ENCODE measurements around the gene TGM1.

TGM1 gene

DNA sequence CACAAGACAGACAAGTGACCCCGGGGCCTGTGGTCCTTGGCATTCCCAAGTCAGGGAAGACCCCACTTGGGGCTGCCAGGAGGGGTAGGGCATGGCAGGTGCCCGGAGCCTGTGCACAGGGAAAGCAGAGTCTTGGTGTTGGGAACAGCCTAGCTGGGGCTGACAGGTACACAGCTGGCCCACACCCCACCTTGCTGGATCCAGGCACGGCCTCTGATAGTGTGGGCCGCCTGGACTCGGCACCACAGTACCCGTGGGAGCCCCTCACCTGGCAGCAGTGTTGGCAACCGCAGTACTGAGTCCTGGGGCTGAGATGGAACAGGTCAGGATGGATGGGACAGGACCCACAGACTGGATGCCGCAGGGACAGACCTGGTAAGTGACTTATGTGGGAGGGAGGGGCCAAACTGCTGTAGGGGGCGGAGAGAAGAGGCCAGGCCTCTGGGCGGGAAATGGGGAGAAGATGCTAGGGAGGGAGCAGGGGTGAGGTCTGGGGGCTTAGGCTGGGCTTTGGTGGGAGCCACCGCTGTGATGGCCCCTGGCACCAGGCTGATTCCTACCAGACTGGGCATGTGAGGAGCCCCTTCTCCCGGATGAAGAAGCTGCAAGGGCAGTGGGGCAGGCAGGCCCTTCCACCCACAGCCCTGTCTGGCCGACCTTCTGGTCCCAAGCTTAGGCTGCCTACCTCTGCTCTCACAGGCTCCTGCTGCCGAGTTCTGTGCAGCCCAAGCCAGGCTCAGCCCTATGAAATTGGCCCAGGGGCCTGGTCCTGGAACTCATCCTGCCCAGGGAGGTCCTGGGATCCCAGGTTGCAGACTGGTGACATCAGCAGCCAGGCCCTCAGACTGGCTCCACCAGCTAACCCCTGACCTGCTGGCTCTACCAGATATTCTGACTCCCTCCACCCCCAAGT, at the start of gene TGM1:
Gene TGM1, minus strand, starts transcription at position 357 of the 913 bp plus-strand sequence. CDS start 825 bp downstream, outside the sequence.
- no peak for DNase-seq

- no peak for DNase-seq
Measured at GRCh38 chr14:24311837-24312615, 49.0 kb upstream of the TGM1 start.

- DNase-seq: peak; percentile 15
Measured at GRCh38 chr14:24310646-24311604, 47.9 kb upstream of the TGM1 start, which contains the start of gene LTB4R. TSS of gene LTB4R (plus strand) at chr14:24311502. CDS start at chr14:24315652, 4,150 bp downstream.

GRCh38 chr14:24310265-24310645, 47.3 kb upstream of the TGM1 start:
- DNase-seq: no peak

DNA sequence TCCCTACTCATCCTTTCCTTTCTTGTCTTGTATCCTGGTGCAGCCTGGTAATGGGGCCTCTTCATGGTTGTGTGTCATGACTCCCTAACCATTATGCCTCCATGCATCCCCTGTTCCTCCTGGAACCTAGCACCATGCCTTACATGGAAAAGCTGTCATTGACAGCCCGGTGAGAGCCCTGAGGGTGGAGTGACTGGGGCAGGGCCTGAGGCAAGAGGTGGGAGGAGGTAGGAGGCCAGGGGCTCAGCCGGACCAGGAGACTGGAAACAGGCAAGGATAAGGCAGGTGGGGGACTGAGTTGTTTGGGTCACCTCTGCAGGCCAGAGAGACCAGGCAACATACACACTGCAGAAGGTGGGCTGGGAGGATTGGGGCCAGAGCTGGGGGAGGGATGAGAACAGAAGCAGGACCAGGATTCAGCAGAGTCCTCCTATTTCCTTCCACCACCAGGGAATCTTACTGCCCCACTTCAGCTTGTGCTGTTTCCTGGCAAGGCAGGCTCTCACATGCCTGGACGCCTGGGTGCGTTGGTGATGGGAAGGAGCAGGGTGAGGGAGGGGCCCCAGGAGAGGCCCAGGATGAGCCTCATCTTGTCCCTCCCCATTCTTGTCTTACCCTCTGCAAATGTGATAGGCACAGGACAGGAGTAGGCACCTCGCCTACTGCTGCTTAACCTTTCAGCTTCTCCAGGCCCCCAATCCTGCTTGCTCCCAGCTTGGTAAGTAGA, 46.7 kb upstream of the TGM1 start, which contains the start of gene LTB4R2:
Gene LTB4R2, plus strand, starts transcription at position 603 of the 727 bp plus-strand sequence. CDS start 525 bp downstream, outside the sequence.
- DNase-seq: no peak

- no peak for DNase-seq
Measured at GRCh38 chr14:24308342-24309124, 45.6 kb upstream of the TGM1 start.

- peak; percentile 53 for DNase-seq
Measured at GRCh38 chr14:24307575-24308341, 44.8 kb upstream of the TGM1 start, which contains the start of gene CIDEB. TSS of gene CIDEB (minus strand) at chr14:24307977. CDS start at chr14:24307858, 119 bp downstream.

GRCh38 chr14:24307156-24307574, 44.2 kb upstream of the TGM1 start:
- no peak for DNase-seq

DNA sequence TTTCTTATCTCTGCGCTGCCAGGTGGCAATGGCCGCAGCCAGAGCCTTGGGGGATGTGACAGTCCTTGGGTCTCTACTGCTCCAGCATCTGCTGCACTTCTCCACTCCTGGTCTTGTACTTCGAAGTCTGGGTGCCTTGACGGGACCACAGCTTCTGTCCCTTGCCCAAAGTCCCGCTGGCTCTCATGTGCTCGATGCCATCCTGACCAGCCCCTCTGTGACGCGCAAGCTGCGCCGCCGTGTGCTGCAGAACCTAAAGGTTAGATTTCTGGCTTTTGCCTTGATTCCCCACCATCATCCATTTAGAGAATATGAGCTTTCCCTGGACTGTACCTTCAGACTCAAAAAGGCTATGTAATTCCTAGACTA, 41.0 kb upstream of the TGM1 start:
- no peak for DNase-seq

DNA sequence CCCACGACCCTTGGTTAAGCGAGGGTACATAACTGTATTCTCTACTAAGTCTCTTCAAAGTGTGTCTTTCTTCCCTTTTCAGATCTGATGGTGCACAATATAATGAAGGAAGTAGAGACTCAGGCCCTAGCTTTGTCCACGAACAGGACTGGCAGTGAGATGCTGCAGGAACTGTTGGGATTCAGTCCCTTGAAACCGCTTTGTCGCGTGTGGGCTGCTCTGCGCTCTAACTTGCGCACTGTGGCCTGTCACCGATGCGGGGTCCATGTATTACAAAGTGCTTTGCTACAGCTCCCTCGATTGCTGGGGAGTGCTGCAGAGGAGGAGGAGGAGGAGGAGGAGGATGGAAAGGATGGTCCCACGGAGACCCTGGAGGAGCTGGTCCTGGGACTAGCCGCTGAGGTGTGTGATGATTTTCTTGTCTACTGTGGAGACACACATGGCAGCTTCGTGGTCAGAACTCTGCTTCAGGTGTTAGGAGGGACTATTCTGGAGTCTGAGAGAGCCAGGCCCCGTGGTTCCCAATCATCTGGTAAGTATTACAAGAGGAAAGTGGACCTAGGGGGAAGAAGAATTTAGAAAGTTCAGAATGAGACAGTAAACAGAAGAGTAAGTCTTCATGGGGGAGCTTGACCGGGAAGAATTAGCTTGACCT, 37.5 kb upstream of the TGM1 start:
- DNase-seq: no peak

GRCh38 chr14:24299255-24300191, 36.5 kb upstream of the TGM1 start, which contains the start of the genes DHRS1 and NOP9:
TSS of gene DHRS1 (minus strand) at chr14:24299780. CDS start at chr14:24299106, 674 bp downstream.
TSS of gene NOP9 (plus strand) at chr14:24299850. CDS start at chr14:24299955, 105 bp downstream.
- DNase-seq: peak; percentile 94

DNA sequence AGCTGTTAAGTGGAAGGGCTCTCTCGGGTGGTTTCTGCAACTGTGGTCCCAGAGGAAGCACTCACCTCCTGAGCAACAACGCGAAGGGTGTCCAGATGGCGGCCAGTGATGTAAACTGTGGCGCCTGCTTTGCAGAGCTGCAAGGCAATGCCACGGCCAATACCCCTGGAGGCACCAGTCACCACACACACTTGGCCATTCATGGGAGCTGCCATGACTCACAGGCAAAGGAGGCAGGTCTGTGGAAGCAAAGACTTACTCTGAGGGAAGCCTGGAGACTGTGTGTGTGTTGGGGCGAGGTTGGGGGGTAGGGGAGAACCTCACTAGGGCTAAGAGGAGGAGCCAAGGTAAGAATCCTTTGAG, 35.9 kb upstream of the TGM1 start:
- DNase-seq: no peak

- DNase-seq: no peak
Measured at GRCh38 chr14:24297190-24297964, 34.4 kb upstream of the TGM1 start.

DNA sequence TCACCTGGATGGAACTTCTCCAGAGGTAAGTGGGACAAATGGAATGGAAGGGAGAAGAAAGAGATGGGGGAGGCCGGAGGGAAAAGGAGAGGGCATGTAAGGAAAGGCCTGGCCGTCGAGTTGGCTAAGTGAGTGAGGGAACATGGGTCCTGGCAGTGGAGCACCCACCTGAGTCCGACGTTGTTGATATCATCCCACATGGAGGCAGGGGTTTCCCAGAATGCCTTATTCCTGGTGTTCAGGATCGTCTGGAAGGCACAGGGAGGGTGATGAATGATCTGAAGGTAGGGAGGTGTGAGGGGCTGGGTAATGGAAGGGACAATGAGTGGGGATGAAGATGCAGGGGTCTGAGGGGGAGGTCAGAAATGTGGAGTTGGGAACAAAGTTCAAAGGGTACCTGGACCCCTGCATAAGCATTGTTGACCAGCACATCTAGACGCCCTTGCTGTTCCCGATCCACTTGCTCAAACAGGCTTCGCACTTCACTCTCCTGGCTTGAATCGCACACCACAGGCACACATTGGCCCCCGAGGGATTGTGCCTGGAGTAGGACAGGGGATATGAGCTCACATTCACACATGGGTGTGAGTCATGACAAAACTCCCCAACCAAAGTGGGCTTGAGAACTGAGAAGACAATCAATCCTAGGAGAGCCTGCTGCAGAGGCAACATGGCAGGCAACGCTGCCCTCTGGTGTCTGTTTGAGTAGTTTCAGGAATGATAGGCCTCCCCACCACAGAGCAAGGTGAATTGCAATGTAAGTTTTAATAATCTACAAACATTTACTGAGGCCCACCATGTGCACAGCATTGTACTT, 33.6 kb upstream of the TGM1 start:
- peak; percentile 30 for DNase-seq

GRCh38 chr14:24293525-24293924, 30.5 kb upstream of the TGM1 start:
- DNase-seq: no peak

DNA sequence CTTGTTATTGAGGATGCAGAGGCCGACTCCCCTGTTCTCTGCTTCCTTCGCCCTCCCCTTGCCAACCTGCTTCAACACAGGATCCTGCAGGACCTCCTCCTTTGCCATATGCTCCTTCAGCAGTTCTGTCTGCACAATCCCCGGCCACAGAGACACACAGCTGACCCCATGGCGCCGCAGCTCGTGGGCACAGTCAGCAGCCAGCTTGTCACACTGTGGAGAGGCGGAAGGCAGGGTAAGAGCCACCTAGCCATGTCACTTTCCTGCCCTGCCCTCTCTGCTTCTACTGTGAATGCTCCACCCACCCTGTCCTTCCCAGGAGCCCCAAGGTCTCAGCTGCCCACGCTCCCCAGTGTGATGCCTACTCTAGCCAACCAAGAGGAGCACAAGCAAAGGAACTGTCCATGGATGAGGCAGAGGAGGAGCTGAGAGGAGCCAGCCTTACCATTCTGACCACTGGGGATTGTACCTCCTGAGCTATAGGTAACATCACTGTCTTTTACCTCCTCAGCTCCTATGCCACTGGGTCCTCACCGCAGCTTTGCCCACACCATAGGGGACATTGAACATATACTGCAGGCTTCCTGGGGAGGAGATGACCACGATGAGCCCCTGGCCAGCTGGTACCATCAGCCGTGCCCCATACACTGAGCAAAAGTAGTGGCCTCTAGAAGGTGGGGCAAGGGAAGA, 29.3 kb upstream of the TGM1 start:
- DNase-seq: no peak
